H1 (cell line): ENCODE measurements around the gene RHOU. TPM values are rescaled to one million over a fixed set of nuclear protein-coding genes. Genes with fewer than 3 reads are reported as not detected.

ENCODE experiments used
- CTCF ChIA-PET: fragments of 300-600 bp; sonication (Branson Sonifier 250); formaldehyde crosslinking; loops from one replicate; lab custom pipeline; 2021; ENCODE audit not compliant: partially characterized antibody; lab: Charles Lee
- POLR2A ChIA-PET: fragments of 300-600 bp; sonication (Branson Sonifier 250); formaldehyde crosslinking; loops from one replicate; lab custom pipeline; 2021; ENCODE audit warnings: inconsistent platforms; ENCODE audit not compliant: partially characterized antibody; lab: Charles Lee
- DNase-seq, 2 experiments: peaks; one replicate each; pipeline versions ENCODE4 v3.0.0 to v3.0.0-alpha.2; 2010 to 2022; ENCODE audit warnings: low spot score in 2 of 2, low read depth in 1 of 2, mixed read lengths in 1 of 2
- FAIRE-seq: peaks from 2 replicates; lab custom pipeline; 2011; peaks lifted over from hg19 to GRCh38; lab: Jason Lieb, UNC
- H2AFZ ChIP-seq: 2 replicates; pipeline ENCODE4 v1.8.1; 2012; ENCODE audit warnings: low read length, inconsistent platforms
- H2AK5ac ChIP-seq: 2 replicates; pipeline ENCODE4 v1.6.1; 2013; ENCODE audit warnings: low read depth, low read length
- H2BK120ac ChIP-seq: replicated peaks from 2 replicates; pipeline ENCODE3; 2013; ENCODE audit warnings: low read depth, low read length, inconsistent platforms
- H2BK12ac ChIP-seq: 2 replicates; pipeline ENCODE4 v1.6.1; 2013; ENCODE audit warnings: low read depth, low read length
- H2BK15ac ChIP-seq: 2 replicates; pipeline ENCODE4 v1.6.1; 2013; ENCODE audit warnings: low read length
- H2BK20ac ChIP-seq: 2 replicates; pipeline ENCODE4 v1.6.1; 2013; ENCODE audit warnings: low read length
- H2BK5ac ChIP-seq: 2 replicates; pipeline ENCODE4 v1.6.1; 2013; ENCODE audit warnings: low read depth, low read length
- H3K14ac ChIP-seq: 2 replicates; pipeline ENCODE4 v1.6.1; 2013; ENCODE audit warnings: inconsistent platforms; ENCODE audit not compliant: insufficient read length
- H3K18ac ChIP-seq: 2 replicates; pipeline ENCODE4 v1.6.1; 2013; ENCODE audit warnings: low read length; ENCODE audit errors: extremely low read depth
- H3K23ac ChIP-seq: 2 replicates; pipeline ENCODE4 v1.6.1; 2013; ENCODE audit warnings: inconsistent platforms; ENCODE audit not compliant: insufficient read length
- H3K23me2 ChIP-seq: 2 replicates; pipeline ENCODE4 v1.6.1; 2013; ENCODE audit warnings: low read depth, low read length
- H3K27ac ChIP-seq: 2 replicates; pipeline ENCODE4 v1.6.1; 2011; ENCODE audit warnings: low read depth, low read length, inconsistent platforms
- H3K27me3 ChIP-seq, 4 experiments: replicated peaks in 1 of 4; 1 replicate in 1 of 4; 2 replicates in 3 of 4; pipeline versions ENCODE4 v1.6.1 to v1.8.1; 2011 to 2013; ENCODE audit warnings: low read length in 3 of 4, mild to moderate bottlenecking in 3 of 4, inconsistent platforms in 2 of 4, mixed read lengths in 2 of 4, moderate library complexity in 1 of 4; ENCODE audit not compliant: control insufficient read depth in 3 of 4, insufficient read depth in 3 of 4; ENCODE audit errors: extremely low read depth in 1 of 4
- H3K36me3 ChIP-seq, 4 experiments: 2 replicates each; pipeline versions ENCODE4 v1.6.1 to v1.8.1; 2011 to 2013; ENCODE audit warnings: mild to moderate bottlenecking in 4 of 4, low read length in 3 of 4, moderate library complexity in 2 of 4, control low read depth in 1 of 4, inconsistent platforms in 1 of 4; ENCODE audit not compliant: insufficient read depth in 4 of 4, control insufficient read depth in 2 of 4
- H3K4ac ChIP-seq: replicated peaks from 2 replicates; pipeline ENCODE3; 2013; ENCODE audit warnings: low read length, low read depth, mixed read lengths, inconsistent platforms; ENCODE audit not compliant: insufficient read length
- H3K4me1 ChIP-seq, 4 experiments: replicated peaks in 1 of 4; 1 replicate in 1 of 4; 2 replicates in 3 of 4; pipeline versions ENCODE4 v1.6.1 to v1.8.1; 2011 to 2013; ENCODE audit warnings: low read length in 3 of 4, inconsistent platforms in 2 of 4, mixed read lengths in 1 of 4; ENCODE audit not compliant: insufficient read depth in 4 of 4, control insufficient read depth in 3 of 4
- H3K4me2 ChIP-seq, 2 experiments: 2 replicates each; pipeline versions ENCODE4 v1.6.1 to v1.8.1; 2011 to 2013; ENCODE audit warnings: low read depth in 2 of 2, low read length in 2 of 2, control low read depth in 1 of 2, inconsistent platforms in 1 of 2, mild to moderate bottlenecking in 1 of 2; ENCODE audit not compliant: insufficient read depth in 1 of 2
- H3K4me3 ChIP-seq, 4 experiments: fragments of 200-600, 300-600 bp in 1 of 4; sonication (generic), shearing (Covaris generic), sonication (Bioruptor Twin) in 1 of 4; 2 replicates each; pipeline versions ENCODE4 v1.5.1 to v1.8.1; 2011 to 2016; ENCODE audit warnings: low read length in 4 of 4, low read depth in 3 of 4, control low read depth in 2 of 4, inconsistent platforms in 2 of 4, mild to moderate bottlenecking in 2 of 4, mixed read lengths in 1 of 4, moderate library complexity in 1 of 4; ENCODE audit not compliant: insufficient read depth in 2 of 4; ENCODE audit errors: extremely low read depth in 1 of 4
- H3K56ac ChIP-seq: replicated peaks from 2 replicates; pipeline ENCODE3; 2013; ENCODE audit warnings: low read depth, mild to moderate bottlenecking, mixed read lengths, low read length, inconsistent platforms; ENCODE audit not compliant: insufficient read length
- H3K79me1 ChIP-seq: 2 replicates; pipeline ENCODE4 v1.6.1; 2013; ENCODE audit warnings: low read depth, low read length, control low read depth
- H3K79me2 ChIP-seq, 2 experiments: 2 replicates each; pipeline versions ENCODE4 v1.6.1 to v1.8.1; 2012 to 2013; ENCODE audit warnings: low read length in 2 of 2, mild to moderate bottlenecking in 2 of 2, inconsistent platforms in 1 of 2; ENCODE audit not compliant: insufficient read depth in 2 of 2, control insufficient read depth in 1 of 2
- H3K9ac ChIP-seq, 4 experiments: replicated peaks in 1 of 4; 1 replicate in 1 of 4; 2 replicates in 3 of 4; pipeline versions ENCODE4 v1.6.1 to v1.8.1; 2011 to 2013; ENCODE audit warnings: low read depth in 3 of 4, low read length in 3 of 4, control low read depth in 2 of 4, mild to moderate bottlenecking in 2 of 4, moderate library complexity in 2 of 4, inconsistent platforms in 1 of 4; ENCODE audit errors: extremely low read depth in 1 of 4
- H3K9me3 ChIP-seq, 2 experiments: 2 replicates each; pipeline versions ENCODE4 v1.6.1 to v1.8.1; 2012 to 2013; ENCODE audit warnings: mild to moderate bottlenecking in 2 of 2, moderate library complexity in 2 of 2, control low read depth in 1 of 2, inconsistent platforms in 1 of 2, low read depth in 1 of 2, low read length in 1 of 2, mixed read lengths in 1 of 2; ENCODE audit not compliant: insufficient read depth in 2 of 2
- H4K20me1 ChIP-seq, 2 experiments: replicated peaks in 1 of 2; 2 replicates each; pipeline versions ENCODE3 to v1.8.1; 2011 to 2013; ENCODE audit warnings: inconsistent platforms in 2 of 2, low read length in 2 of 2, mild to moderate bottlenecking in 1 of 2; ENCODE audit not compliant: insufficient read depth in 2 of 2, control insufficient read depth in 1 of 2
- H4K5ac ChIP-seq: 2 replicates; pipeline ENCODE4 v1.6.1; 2013; ENCODE audit warnings: low read length, low read depth, mixed read lengths, inconsistent platforms; ENCODE audit not compliant: insufficient read length
- H4K8ac ChIP-seq: 2 replicates; pipeline ENCODE4 v1.8.0; 2013; ENCODE audit warnings: mild to moderate bottlenecking, moderate library complexity, low read length, inconsistent platforms; ENCODE audit not compliant: insufficient read depth; ENCODE audit errors: extremely low read depth
- H4K91ac ChIP-seq: replicated peaks from 2 replicates; pipeline ENCODE3; 2013; ENCODE audit warnings: low read length, mixed read lengths, inconsistent platforms; ENCODE audit not compliant: insufficient read length
- BACH1 ChIP-seq: IDR thresholded peaks from 2 replicates; pipeline ENCODE4 v1.6.1; 2012; ENCODE audit warnings: low read length, improper control_type of control experiment
- CEBPB ChIP-seq: IDR thresholded peaks from 2 replicates; pipeline ENCODE4 v1.6.1; 2012; ENCODE audit warnings: low read depth, low read length
- EGR1 ChIP-seq: IDR thresholded peaks from 2 replicates; pipeline ENCODE4 v1.6.1; 2011; ENCODE audit warnings: low read depth, low read length, borderline replicate concordance
- HDAC2 ChIP-seq, 2 experiments: fragments of 300-600 bp in 1 of 2; sonication (generic) in 1 of 2; IDR thresholded peaks; 2 replicates each; pipeline ENCODE4 v1.6.1; 2011 to 2012; ENCODE audit warnings: low read depth in 2 of 2, low read length in 2 of 2, mild to moderate bottlenecking in 2 of 2, moderate library complexity in 2 of 2, borderline replicate concordance in 1 of 2, inconsistent platforms in 1 of 2
- KDM1A ChIP-seq: fragments of 200-600, 300-600 bp; sonication (generic); IDR thresholded peaks from 2 replicates; pipeline ENCODE4 v1.7.1; 2016; ENCODE audit warnings: mild to moderate bottlenecking, low read length, borderline replicate concordance
- RFX5 ChIP-seq: IDR thresholded peaks from 2 replicates; pipeline ENCODE4 v1.6.1; 2011; ENCODE audit warnings: low read depth, low read length, improper control_type of control experiment, borderline replicate concordance
- SRF ChIP-seq: IDR thresholded peaks from 2 replicates; pipeline ENCODE4 v1.6.1; 2011; ENCODE audit warnings: mild to moderate bottlenecking, low read depth, low read length, moderate library complexity
- SUZ12 ChIP-seq: fragments of 200-600 bp; sonication (generic); IDR thresholded peaks from 2 replicates; pipeline ENCODE4 v1.6.1; 2012; ENCODE audit warnings: mild to moderate bottlenecking, inconsistent platforms, low read length, moderate library complexity, mixed read lengths
- TBP ChIP-seq: IDR thresholded peaks from 2 replicates; pipeline ENCODE4 v1.6.1; 2011; ENCODE audit warnings: low read depth, low read length, improper control_type of control experiment
- WGBS, 2 experiments: shearing (Covaris generic) in 1 of 2; methylation state at CpG; one replicate each; pipeline versions ENCODE4 v1.1.6 to v1.1.7; 2013 to 2015; ENCODE audit warnings: low lambda C conversion rate in 2 of 2, mixed read lengths in 2 of 2, inconsistent platforms in 1 of 2, low coverage in 1 of 2, missing lambda C conversion rate in 1 of 2; ENCODE audit not compliant: insufficient replicate concordance in 2 of 2, insufficient coverage in 1 of 2, insufficient read length in 1 of 2; ENCODE audit errors: extremely low coverage in 1 of 2, missing lambda C conversion rate in 1 of 2; 5-methylcytosine and 5-hydroxymethylcytosine counted together
- polyA plus RNA-seq, 7 experiments: library from polyadenylated mRNA; depleted of rRNA in 3 of 7; stranded (reverse) in 5 of 7; unstranded in 2 of 7; fragments of >200 nt in 5 of 7; fragments of 200-250 nt in 2 of 7; gene quantifications; 1 replicate in 5 of 7; 2 replicates in 1 of 7; 4 replicates in 1 of 7; pipeline versions ENCODE4 v1.2.1 to v1.2.3, GENCODE V29; 2011 to 2013; ENCODE audit warnings: missing spikeins in 2 of 7, mixed read lengths in 2 of 7
- total RNA-seq: library from RNA; stranded (reverse); fragmentation: NEBNext Ultra II Directional; extraction: Animal tissue kit (Norgen Biotek cat#: 25700); gene quantifications from 2 replicates; pipeline ENCODE4 v1.2.1, GENCODE V29; 2021

The RHOU gene
- total and polyA plus RNA-seq, 2 of the 8 experiments (the other 6 are each of a cell fraction or from before 2014, with no cell fraction given) = 3.0 to 3.4 TPM

DNA sequence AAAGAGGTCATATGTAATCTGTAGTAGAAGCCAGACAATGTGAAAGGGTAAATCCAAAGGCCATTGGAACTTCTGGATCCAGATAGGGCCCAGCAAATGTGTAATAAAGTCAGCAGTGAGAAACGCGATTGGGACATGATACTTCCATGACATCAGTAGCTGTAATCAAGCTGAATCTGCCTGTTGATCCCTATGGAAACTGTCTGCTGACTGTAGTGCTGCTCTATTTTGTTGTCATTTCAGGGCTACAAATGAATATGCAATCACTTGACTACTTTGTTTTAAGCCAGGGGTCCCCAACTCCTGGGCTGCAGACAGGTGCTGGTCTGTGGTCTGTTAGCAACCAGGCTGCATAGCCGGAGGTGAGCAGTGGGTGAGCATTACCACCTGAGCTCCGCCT lies 46.0 kb upstream of the RHOU start:
- FAIRE-seq = no peak
- POLR2A ChIA-PET = no interaction called here
- no peaks in the 10 kb centered on the region for H3K36me3 ChIP-seq
- no peak overlapping the region for H4K5ac ChIP-seq
- H3K79me1 ChIP-seq = no peaks in the 10 kb centered on the region
- H2BK12ac ChIP-seq = no peak overlapping the region
- H3K9ac ChIP-seq = no peak overlapping the region
- no peak overlapping the region for H2BK5ac ChIP-seq
- no peaks in the 10 kb centered on the region for H3K79me2 ChIP-seq
- H3K23me2 ChIP-seq = no peaks in the 10 kb centered on the region
- no peak overlapping the region for H3K23ac ChIP-seq
- no peak overlapping the region for H2BK20ac ChIP-seq
- H2BK15ac ChIP-seq = no peak overlapping the region
- H4K91ac ChIP-seq = no peak overlapping the region
- H3K4me3 ChIP-seq = no peak overlapping the region
- no peak overlapping the region for H2AK5ac ChIP-seq
- H3K27me3 ChIP-seq = no peaks in the 10 kb centered on the region
- no peak for DNase-seq
- H3K18ac ChIP-seq = no peak overlapping the region
- no peaks in the 10 kb centered on the region for H3K4me1 ChIP-seq
- H3K9me3 ChIP-seq = no peaks in the 10 kb centered on the region
- no peak overlapping the region for H4K8ac ChIP-seq
- WGBS, 2 experiments = 87% methylated on average over 4 of the region's 4 CpGs; no CpG with 5 or more reads in 1 of the 2 experiments
- H3K56ac ChIP-seq = no peak overlapping the region
- no peaks in the 10 kb centered on the region for H4K20me1 ChIP-seq
- no peak overlapping the region for H3K14ac ChIP-seq
- no peak overlapping the region for H2BK120ac ChIP-seq
- no peak overlapping the region for H3K4me2 ChIP-seq
- H2AFZ ChIP-seq = no peak overlapping the region
- CTCF ChIA-PET = interaction anchor here (1.7 to 2.7 kb wide), 2 partner anchors 24 to 565 kb away, joined by 5 to 8 read pairs; no protein-coding TSS in a partner anchor
- TF ChIP-seq RFX5 (no peak), TBP (no peak), KDM1A (no peak), SUZ12 (no peak), EGR1 (no peak), CEBPB (no peak), BACH1 (no peak), HDAC2 (IDR thresholded peaks at IDR 0.05; ENCODE audit: borderline replicate concordance in 1 of 2, low read depth in 2 of 2, low read length in 2 of 2) (no peak), SRF (no peak)
- TF ChIP-seq, all 59 proteins: peak for 0
- no peak overlapping the region for H3K4ac ChIP-seq
- no peak overlapping the region for H3K27ac ChIP-seq
